ENCODE measurements around the gene C3orf70.

Gene C3orf70

GRCh38 chr3:185150561-185150960, 2.3 kb downstream of the C3orf70 start:
- Histone ChIP-seq H3K27ac (no peak overlapping the region), H3K27me3 (peaks cover 92% of the 10 kb centered on the region), H3K4me1 (ENCODE audit: control insufficient read depth in 1 of 2, insufficient read depth in 1 of 2, low read depth in 1 of 2, low read length in 1 of 2) (peaks cover 13 to 18% of the 10 kb centered on the region in 2 experiments), H3K9me3 (no peaks in the 10 kb centered on the region), H3K36me3 (no peaks in the 10 kb centered on the region), H3K4me3 (ENCODE audit: low read depth in 1 of 2, low read length in 1 of 2) (no peak overlapping the region)
- TF ChIP-seq, protein P1, sequence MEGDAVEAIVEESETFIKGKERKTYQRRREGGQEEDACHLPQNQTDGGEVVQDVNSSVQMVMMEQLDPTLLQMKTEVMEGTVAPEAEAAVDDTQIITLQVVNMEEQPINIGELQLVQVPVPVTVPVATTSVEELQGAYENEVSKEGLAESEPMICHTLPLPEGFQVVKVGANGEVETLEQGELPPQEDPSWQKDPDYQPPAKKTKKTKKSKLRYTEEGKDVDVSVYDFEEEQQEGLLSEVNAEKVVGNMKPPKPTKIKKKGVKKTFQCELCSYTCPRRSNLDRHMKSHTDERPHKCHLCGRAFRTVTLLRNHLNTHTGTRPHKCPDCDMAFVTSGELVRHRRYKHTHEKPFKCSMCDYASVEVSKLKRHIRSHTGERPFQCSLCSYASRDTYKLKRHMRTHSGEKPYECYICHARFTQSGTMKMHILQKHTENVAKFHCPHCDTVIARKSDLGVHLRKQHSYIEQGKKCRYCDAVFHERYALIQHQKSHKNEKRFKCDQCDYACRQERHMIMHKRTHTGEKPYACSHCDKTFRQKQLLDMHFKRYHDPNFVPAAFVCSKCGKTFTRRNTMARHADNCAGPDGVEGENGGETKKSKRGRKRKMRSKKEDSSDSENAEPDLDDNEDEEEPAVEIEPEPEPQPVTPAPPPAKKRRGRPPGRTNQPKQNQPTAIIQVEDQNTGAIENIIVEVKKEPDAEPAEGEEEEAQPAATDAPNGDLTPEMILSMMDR (IDR thresholded peaks at IDR 0.05), result no peak

- TF ChIP-seq, protein P1 (IDR thresholded peaks at IDR 0.05), result no peak
- Histone ChIP-seq H3K9me3 (no peaks in the 10 kb centered on the region), H3K4me1 (ENCODE audit: control insufficient read depth in 1 of 2, insufficient read depth in 1 of 2, low read depth in 1 of 2, low read length in 1 of 2) (peaks cover 13 to 18% of the 10 kb centered on the region in 2 experiments), H3K36me3 (no peaks in the 10 kb centered on the region), H3K27me3 (peaks cover 82% of the 10 kb centered on the region), H3K27ac (no peak overlapping the region), H3K4me3 (ENCODE audit: low read depth in 1 of 2, low read length in 1 of 2) (no peak overlapping the region)
Measured at GRCh38 chr3:185149591-185149990, 3.3 kb downstream of the C3orf70 start.

DNA sequence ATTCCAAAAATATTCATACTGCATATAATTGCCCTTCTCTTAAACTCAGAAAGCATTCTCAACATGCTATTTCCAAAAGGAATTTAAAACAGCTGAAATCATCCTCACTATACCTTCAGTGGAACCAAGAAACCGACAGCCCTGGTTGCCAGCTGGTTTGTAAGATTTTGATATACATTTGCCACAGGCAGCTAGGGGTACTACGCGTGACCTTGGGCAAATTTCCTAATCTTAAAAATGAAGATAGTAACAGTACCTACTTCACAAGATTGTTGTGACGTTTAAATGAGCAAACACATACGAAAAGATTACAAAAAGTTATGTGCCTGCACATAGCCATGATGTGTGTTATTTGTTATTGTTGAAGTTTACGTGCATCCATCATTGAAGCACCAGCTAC, 7.3 kb downstream of the C3orf70 start:
- Histone ChIP-seq H3K36me3 (no peaks in the 10 kb centered on the region), H3K27me3 (peaks cover 41% of the 10 kb centered on the region), H3K4me1 (ENCODE audit: control insufficient read depth in 1 of 2, insufficient read depth in 1 of 2, low read depth in 1 of 2, low read length in 1 of 2) (no peaks in the 10 kb centered on the region), H3K4me3 (ENCODE audit: low read depth in 1 of 2, low read length in 1 of 2) (no peak overlapping the region), H3K27ac (no peak overlapping the region), H3K9me3 (no peaks in the 10 kb centered on the region)
- TF ChIP-seq, protein P1 (IDR thresholded peaks at IDR 0.05), result no peak

DNA sequence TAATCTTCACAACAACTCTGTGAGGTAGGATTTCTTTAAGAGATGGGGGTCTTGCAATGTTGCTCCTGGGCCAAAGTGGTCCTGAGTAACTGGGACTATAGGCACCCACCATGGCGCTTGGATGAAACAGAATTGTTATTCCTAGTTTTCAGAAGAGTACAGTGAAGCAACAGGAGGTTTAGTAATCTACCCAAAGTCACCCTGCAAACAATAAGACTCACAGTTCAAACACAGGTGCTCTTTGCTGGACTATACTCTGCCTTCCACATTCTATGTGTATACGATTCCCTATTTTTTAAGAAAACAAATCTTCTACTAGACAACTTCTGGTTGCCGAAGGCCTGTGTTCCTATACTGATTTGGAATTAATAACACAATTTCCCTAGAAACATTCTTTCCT, 8.1 kb downstream of the C3orf70 start:
- no peaks in the 10 kb centered on the region for H3K9me3 ChIP-seq

GRCh38 chr3:185137821-185138220, 15.0 kb downstream of the C3orf70 start:
- Histone ChIP-seq H3K9me3 (no peaks in the 10 kb centered on the region), H3K36me3 (no peaks in the 10 kb centered on the region), H3K27me3 (no peaks in the 10 kb centered on the region), H3K4me1 (ENCODE audit: control insufficient read depth in 1 of 2, insufficient read depth in 1 of 2, low read depth in 1 of 2, low read length in 1 of 2) (no peaks in the 10 kb centered on the region), H3K27ac (no peak overlapping the region), H3K4me3 (ENCODE audit: low read depth in 1 of 2, low read length in 1 of 2) (no peak overlapping the region)
- TF ChIP-seq, protein P1 (IDR thresholded peaks at IDR 0.05), result no peak

More for the DNA sequence above, 8.1 kb downstream of the C3orf70 start:
- no peak overlapping the region for H3K4me3 ChIP-seq (ENCODE audit: low read depth in 1 of 2, low read length in 1 of 2)
- H3K36me3 ChIP-seq, result no peaks in the 10 kb centered on the region
- peaks cover 34% of the 10 kb centered on the region for H3K27me3 ChIP-seq
- no peak overlapping the region for H3K27ac ChIP-seq
- TF ChIP-seq, protein P1 (IDR thresholded peaks at IDR 0.05), result no peak
- H3K4me1 ChIP-seq (ENCODE audit: control insufficient read depth in 1 of 2, insufficient read depth in 1 of 2, low read depth in 1 of 2, low read length in 1 of 2), result no peaks in the 10 kb centered on the region

GRCh38 chr3:185134509-185134908, 18.4 kb downstream of the C3orf70 start:
- Histone ChIP-seq H3K9me3 (no peaks in the 10 kb centered on the region), H3K27me3 (no peaks in the 10 kb centered on the region), H3K4me3 (ENCODE audit: low read depth in 1 of 2, low read length in 1 of 2) (no peak overlapping the region), H3K36me3 (no peaks in the 10 kb centered on the region), H3K27ac (no peak overlapping the region), H3K4me1 (ENCODE audit: control insufficient read depth in 1 of 2, insufficient read depth in 1 of 2, low read depth in 1 of 2, low read length in 1 of 2) (no peaks in the 10 kb centered on the region)
- TF ChIP-seq, protein P1 (IDR thresholded peaks at IDR 0.05), result no peak

Data from neutrophil (primary cell).